Prostate gland (tissue), 2 donors: ENCODE measurements around the gene KCNN3. TPM values are rescaled to one million over a fixed set of nuclear protein-coding genes. Genes with fewer than 3 reads are reported as not detected.

Source experiments
- DNase-seq: peaks from one replicate; pipeline ENCODE4 v3.0.0-alpha.2; 2019; ENCODE audit warnings: low spot score
- H3K27ac ChIP-seq, 2 donors: fragments of 200-600 bp; sonication (generic); 2 replicates each; pipeline ENCODE4 v1.5.1; 2017 to 2019
- H3K27me3 ChIP-seq: fragments of 200-600 bp; sonication (generic); replicated peaks from 2 replicates; pipeline ENCODE4 v1.5.1; 2019; ENCODE audit not compliant: insufficient read depth
- H3K36me3 ChIP-seq, 2 donors: fragments of 200-600 bp; sonication (generic); 1 replicate in 1 of 2; 2 replicates in 1 of 2; pipeline versions ENCODE4 v1.5.1 to v1.8.1; 2017 to 2019
- H3K4me1 ChIP-seq: fragments of 200-600 bp; sonication (generic); replicated peaks from 2 replicates; pipeline ENCODE4 v1.5.1; 2019
- H3K4me3 ChIP-seq, 2 donors: fragments of 200-600 bp; sonication (generic); 2 replicates each; pipeline ENCODE4 v1.5.1; 2017 to 2019
- H3K9me3 ChIP-seq: fragments of 200-600 bp; sonication (generic); 2 replicates; pipeline ENCODE4 v1.5.1; 2017
- CTCF ChIP-seq, 4 experiments: fragments of 200-600 bp in 2 of 4; fragments of 450-650 bp in 2 of 4; sonication (generic) in 2 of 4; IDR thresholded peaks; 1 replicate in 3 of 4; 2 replicates in 1 of 4; pipeline ENCODE4 v1.5.1; 2016 to 2019; ENCODE audit warnings: antibody characterized with exemption in 4 of 4, mild to moderate bottlenecking in 2 of 4, moderate library complexity in 2 of 4
- POLR2A ChIP-seq: fragments of 450-650 bp; IDR thresholded peaks from one replicate; pipeline ENCODE4 v1.6.1; 2016; ENCODE audit warnings: antibody characterized with exemption, mild to moderate bottlenecking
- POLR2AphosphoS5 ChIP-seq: sonication (generic); formaldehyde crosslinking; IDR thresholded peaks from one replicate; pipeline ENCODE4 v1.6.1; 2017; ENCODE audit warnings: antibody characterized with exemption
- WGBS: methylation state at CpG from one replicate; pipeline ENCODE4 v1.1.5; 2018; 5-methylcytosine and 5-hydroxymethylcytosine counted together
- intact Hi-C: fragments of 100-400 bp; cut with DNase I; formaldehyde crosslinking; loops from one replicate; pipeline ENCODE4 v1.14.2; 2022
- total RNA-seq, 2 donors: library from RNA; depleted of rRNA; stranded (reverse); fragments of >200 nt; gene quantifications; one replicate each; pipeline ENCODE4 v1.1.0, GENCODE V29; 2016

Gene KCNN3
- total RNA-seq, 2 donors from 2014 or later: 1.2 to 3.0 TPM

GRCh38 chr1:154753426-154753825 is 116.7 kb downstream of the KCNN3 start:
- H3K27me3 ChIP-seq: no peaks in the 10 kb centered on the region
- no peak for DNase-seq
- H3K4me1 ChIP-seq: no peaks in the 10 kb centered on the region
- H3K27ac ChIP-seq: no peak overlapping the region
- TF ChIP-seq CTCF (IDR thresholded peaks at IDR 0.05) (no peak), POLR2AphosphoS5 (no peak), POLR2A (no peak)
- WGBS: 89% methylated on average over 7 of the region's 7 CpGs
- H3K36me3 ChIP-seq: no peaks in the 10 kb centered on the region
- no peak overlapping the region for H3K4me3 ChIP-seq
- no peaks in the 10 kb centered on the region for H3K9me3 ChIP-seq
- intact Hi-C loops: no loop called here

GRCh38 chr1:154752273-154753030 is 117.6 kb downstream of the KCNN3 start:
- H3K27ac ChIP-seq: no peak overlapping the region
- TF ChIP-seq POLR2AphosphoS5: no peak
- TF ChIP-seq POLR2A: no peak
- no peak for TF ChIP-seq CTCF (IDR thresholded peaks at IDR 0.05)

GRCh38 chr1:154751690-154752089 is 118.4 kb downstream of the KCNN3 start:
- no peaks in the 10 kb centered on the region for H3K4me1 ChIP-seq
- no peaks in the 10 kb centered on the region for H3K27me3 ChIP-seq
- H3K36me3 ChIP-seq: no peaks in the 10 kb centered on the region
- intact Hi-C loops: no loop called here
- 50% methylated on average over 5 of the region's 5 CpGs for WGBS
- TF ChIP-seq POLR2AphosphoS5 (no peak), POLR2A (no peak), CTCF (IDR thresholded peaks at IDR 0.05) (no peak)
- no peak for DNase-seq
- no peak overlapping the region for H3K27ac ChIP-seq
- no peaks in the 10 kb centered on the region for H3K9me3 ChIP-seq
- no peak overlapping the region for H3K4me3 ChIP-seq

More at GRCh38 chr1:154752273-154753030, 117.6 kb downstream of the KCNN3 start:
- DNase-seq: no peak
- WGBS: 94% methylated on average over 12 of the region's 12 CpGs
- Histone ChIP-seq H3K36me3 (no peaks in the 10 kb centered on the region), H3K4me3 (no peak overlapping the region), H3K4me1 (no peaks in the 10 kb centered on the region), H3K27me3 (no peaks in the 10 kb centered on the region), H3K9me3 (no peaks in the 10 kb centered on the region)
- intact Hi-C loops: no loop called here

- no peaks in the 10 kb centered on the region for H3K36me3 ChIP-seq
- 79% methylated on average over 13 of the region's 13 CpGs for WGBS
- no peak for DNase-seq
- H3K27ac ChIP-seq: no peak overlapping the region
- H3K9me3 ChIP-seq: no peaks in the 10 kb centered on the region
- no peaks in the 10 kb centered on the region for H3K27me3 ChIP-seq
- TF ChIP-seq POLR2AphosphoS5 (no peak), CTCF (IDR thresholded peaks at IDR 0.05) (no peak), POLR2A (no peak)
- H3K4me3 ChIP-seq: no peak overlapping the region
- H3K4me1 ChIP-seq: no peaks in the 10 kb centered on the region
- intact Hi-C loops: no loop called here
These were observed 119.1 kb downstream of the KCNN3 start for GRCh38 chr1:154750681-154751665.
